SK-N-SH treated with all-trans-retinoic acid at 6 μM for 48 hours (cell line): ENCODE data around the gene LCN2.

Experiments
- CSDC2 ChIP-seq: fragments of 250-450 bp; sonication (Bioruptor Pico); IDR thresholded peaks from 2 replicates; pipeline ENCODE4 v1.5.0; 2020; ENCODE audit warnings: mild to moderate bottlenecking, moderate library complexity
- ESRRG ChIP-seq: fragments of 250-450 bp; sonication (Bioruptor Pico); IDR thresholded peaks from 2 replicates; pipeline ENCODE4 v1.6.1; 2021; ENCODE audit warnings: mild to moderate bottlenecking
- GLIS3 ChIP-seq: fragments of 250-450 bp; sonication (Bioruptor Pico); IDR thresholded peaks from 2 replicates; pipeline ENCODE4 v1.5.0; 2020; ENCODE audit warnings: mild to moderate bottlenecking, moderate library complexity
- ISL1 ChIP-seq: fragments of 250-450 bp; sonication (Bioruptor Pico); IDR thresholded peaks from 2 replicates; pipeline ENCODE4 v2.1.2; 2022; ENCODE audit warnings: mild to moderate bottlenecking, moderate library complexity
- OSR1 ChIP-seq: fragments of 250-450 bp; sonication (Bioruptor Pico); IDR thresholded peaks from 2 replicates; pipeline ENCODE4 v1.8.0; 2022; ENCODE audit warnings: moderate library complexity, mild to moderate bottlenecking, inconsistent platforms
- PATZ1 ChIP-seq: fragments of 250-450 bp; sonication (Bioruptor Pico); IDR thresholded peaks from 2 replicates; pipeline ENCODE4 v1.8.0; 2020; ENCODE audit warnings: mild to moderate bottlenecking, moderate library complexity, borderline replicate concordance
- POU6F1 ChIP-seq: fragments of 250-450 bp; sonication (Bioruptor Pico); IDR thresholded peaks from 2 replicates; pipeline ENCODE4 v1.8.0; 2021; ENCODE audit warnings: low read depth, mild to moderate bottlenecking, moderate library complexity, borderline replicate concordance
- RARB ChIP-seq: fragments of 250-450 bp; sonication (Bioruptor Pico); IDR thresholded peaks from 2 replicates; pipeline ENCODE4 v1.8.0; 2021; ENCODE audit warnings: mild to moderate bottlenecking, moderate library complexity
- TOX ChIP-seq: fragments of 250-450 bp; sonication (Bioruptor Pico); IDR thresholded peaks from 2 replicates; pipeline ENCODE4 v1.8.0; 2021; ENCODE audit warnings: mild to moderate bottlenecking, moderate library complexity, borderline replicate concordance
- ZFP30 ChIP-seq: fragments of 450-650 bp; formaldehyde crosslinking; IDR thresholded peaks from 2 replicates; pipeline ENCODE4 v1.5.0; 2022; ENCODE audit warnings: mild to moderate bottlenecking, moderate library complexity
- ZNF8 ChIP-seq: fragments of 450-650 bp; formaldehyde crosslinking; IDR thresholded peaks from 2 replicates; pipeline ENCODE4 v1.5.0; 2020; ENCODE audit warnings: mild to moderate bottlenecking, moderate library complexity

GRCh38 chr9:128148509-128149000 lies 698 bp upstream of the LCN2 start:
- TF ChIP-seq PATZ1 (CRISPR knock-in tag) (no peak), OSR1 (CRISPR knock-in tag) (no peak), RARB (CRISPR knock-in tag) (no peak), ESRRG (no peak), ZNF8 (CRISPR knock-in tag) (no peak), ISL1 (CRISPR knock-in tag) (no peak), TOX (CRISPR knock-in tag) (no peak), ZFP30 (no peak), GLIS3 (no peak), CSDC2 (CRISPR knock-in tag) (no peak), POU6F1 (CRISPR knock-in tag) (no peak)
